Activated CD8-positive, alpha-beta memory T cell treated with anti-CD3 and anti-CD28 coated beads, Interleukin-2, amount 50 U/mL, for 4 hours (primary cell): Measurements from ENCODE around the gene MED29.

Source experiments
- DNase-seq: peaks from one replicate; pipeline ENCODE4 v3.0.0-alpha.2; 2020

MED29 gene

GRCh38 chr19:39433480-39434079 lies 42.4 kb downstream of the MED29 start:
- no peak for DNase-seq

- no peak for DNase-seq
These were observed 43.2 kb downstream of the MED29 start for GRCh38 chr19:39434123-39435076.

GRCh38 chr19:39435499-39436349 lies 44.5 kb downstream of the MED29 start, which contains the start of gene RPS16:
RPS16 (minus strand) TSS chr19:39435949; CDS start chr19:39435895, 54 bp downstream.
- peak; percentile 99 for DNase-seq

GRCh38 chr19:39436350-39436716 lies 45.2 kb downstream of the MED29 start:
- DNase-seq = no peak

- DNase-seq = no peak
These were observed 47.2 kb downstream of the MED29 start for GRCh38 chr19:39438270-39438934.

- DNase-seq = no peak
These were observed 53.5 kb downstream of the MED29 start for GRCh38 chr19:39444598-39445195.

GRCh38 chr19:39445196-39446111 lies 54.3 kb downstream of the MED29 start, which contains the start of gene SUPT5H:
SUPT5H (plus strand) TSS chr19:39445582; CDS start chr19:39445891, 309 bp downstream.
- peak; percentile 96 for DNase-seq

- DNase-seq = no peak
These were observed 55.3 kb downstream of the MED29 start for GRCh38 chr19:39446365-39447084.

GRCh38 chr19:39448271-39448670 lies 57.1 kb downstream of the MED29 start:
- no peak for DNase-seq

- DNase-seq = no peak
These were observed 58.1 kb downstream of the MED29 start for GRCh38 chr19:39449116-39449797.
